GM21447 (cell line): ENCODE data around the gene PADI6.

ENCODE experiments used
- ATAC-seq: cut with Tn5 transposase; IDR thresholded peaks from one replicate; pipeline ENCODE4 v1.9.1; 2021; ENCODE audit not compliant: unreplicated experiment

The PADI6 gene

GRCh38 chr1:17356387-17357026, 15.5 kb upstream of the PADI6 start:
- no peak for ATAC-seq

GRCh38 chr1:17358557-17358956, 13.4 kb upstream of the PADI6 start:
- no peak for ATAC-seq

- no peak for ATAC-seq
Measured at GRCh38 chr1:17359031-17359430, 13.0 kb upstream of the PADI6 start.

GRCh38 chr1:17359808-17360207, 12.2 kb upstream of the PADI6 start:
- ATAC-seq: no peak

GRCh38 chr1:17360272-17360956, 11.6 kb upstream of the PADI6 start:
- ATAC-seq: no peak

GRCh38 chr1:17361687-17362086, 10.3 kb upstream of the PADI6 start:
- ATAC-seq: no peak

- ATAC-seq: no peak
Measured at GRCh38 chr1:17363351-17363750, 8.6 kb upstream of the PADI6 start.

GRCh38 chr1:17363771-17364170, 8.2 kb upstream of the PADI6 start:
- ATAC-seq: no peak

- no peak for ATAC-seq
Measured at GRCh38 chr1:17365293-17365692, 6.7 kb upstream of the PADI6 start.

- ATAC-seq: no peak
Measured at GRCh38 chr1:17369466-17369865, 2.5 kb upstream of the PADI6 start.

GRCh38 chr1:17370618-17371017, 1.4 kb upstream of the PADI6 start:
- no peak for ATAC-seq

- ATAC-seq: no peak
Measured at GRCh38 chr1:17372955-17373354, 959 bp downstream of the PADI6 start.

- no peak for ATAC-seq
Measured at GRCh38 chr1:17375651-17376050, 3.7 kb downstream of the PADI6 start.

GRCh38 chr1:17377325-17377953, 5.4 kb downstream of the PADI6 start:
- ATAC-seq: no peak

- no peak for ATAC-seq
Measured at GRCh38 chr1:17381161-17381560, 9.2 kb downstream of the PADI6 start.

GRCh38 chr1:17392199-17392740, 20.3 kb downstream of the PADI6 start:
- ATAC-seq: no peak

- ATAC-seq: no peak
Measured at GRCh38 chr1:17393230-17393629, 21.2 kb downstream of the PADI6 start.

- no peak for ATAC-seq
Measured at GRCh38 chr1:17397910-17398695, 26.1 kb downstream of the PADI6 start.

GRCh38 chr1:17400725-17401341, 28.8 kb downstream of the PADI6 start:
- no peak for ATAC-seq

GRCh38 chr1:17401841-17402240, 29.8 kb downstream of the PADI6 start:
- ATAC-seq: no peak

- no peak for ATAC-seq
Measured at GRCh38 chr1:17403081-17403480, 31.1 kb downstream of the PADI6 start.
